HuH-7.5 (cell line): Measurements from ENCODE around the gene FOSL1.
"Not testable (repeated sequence)": the region's sequence is repeated elsewhere in the genome, so short reads cannot be mapped to it uniquely, and the experiment has no call there.

Source experiments
- DNase-seq: peaks from one replicate; pipeline ENCODE4 v3.0.0; 2011; ENCODE audit warnings: low spot score

FOSL1 gene

DNA sequence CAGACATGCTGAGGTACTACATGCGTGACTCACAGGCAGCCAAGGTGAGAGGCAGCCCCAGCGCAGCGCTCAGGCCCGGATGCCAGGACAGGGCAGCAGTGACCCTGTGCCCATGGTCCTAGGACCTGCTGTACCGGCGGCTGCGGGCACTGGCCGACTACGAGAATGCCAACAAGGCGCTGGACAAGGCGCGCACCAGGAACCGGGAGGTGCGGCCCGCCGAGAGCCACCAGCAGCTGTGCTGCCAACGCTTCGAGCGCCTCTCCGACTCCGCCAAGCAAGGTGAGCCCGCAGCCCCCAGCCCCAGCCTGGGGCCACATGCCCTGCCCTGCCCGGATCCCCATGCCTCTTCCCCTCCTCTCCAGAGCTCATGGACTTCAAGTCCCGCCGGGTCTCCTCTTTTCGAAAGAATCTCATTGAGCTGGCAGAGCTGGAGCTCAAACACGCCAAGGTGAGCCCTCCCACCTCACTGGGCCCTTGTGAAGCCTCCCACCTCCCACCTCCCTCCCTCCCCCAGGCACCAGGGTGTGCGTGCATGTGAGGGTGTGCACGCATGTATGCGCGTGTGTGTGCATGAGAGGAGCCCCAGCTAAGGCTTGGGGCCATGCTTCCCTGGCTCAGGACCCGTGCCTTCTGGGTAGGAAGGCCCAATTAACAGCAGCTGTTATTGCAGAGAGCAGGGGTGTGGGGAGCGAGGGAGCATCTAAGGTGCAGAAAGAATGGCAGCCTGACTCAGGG, 47.5 kb downstream of the FOSL1 start:
- DNase-seq, result no peak

DNA sequence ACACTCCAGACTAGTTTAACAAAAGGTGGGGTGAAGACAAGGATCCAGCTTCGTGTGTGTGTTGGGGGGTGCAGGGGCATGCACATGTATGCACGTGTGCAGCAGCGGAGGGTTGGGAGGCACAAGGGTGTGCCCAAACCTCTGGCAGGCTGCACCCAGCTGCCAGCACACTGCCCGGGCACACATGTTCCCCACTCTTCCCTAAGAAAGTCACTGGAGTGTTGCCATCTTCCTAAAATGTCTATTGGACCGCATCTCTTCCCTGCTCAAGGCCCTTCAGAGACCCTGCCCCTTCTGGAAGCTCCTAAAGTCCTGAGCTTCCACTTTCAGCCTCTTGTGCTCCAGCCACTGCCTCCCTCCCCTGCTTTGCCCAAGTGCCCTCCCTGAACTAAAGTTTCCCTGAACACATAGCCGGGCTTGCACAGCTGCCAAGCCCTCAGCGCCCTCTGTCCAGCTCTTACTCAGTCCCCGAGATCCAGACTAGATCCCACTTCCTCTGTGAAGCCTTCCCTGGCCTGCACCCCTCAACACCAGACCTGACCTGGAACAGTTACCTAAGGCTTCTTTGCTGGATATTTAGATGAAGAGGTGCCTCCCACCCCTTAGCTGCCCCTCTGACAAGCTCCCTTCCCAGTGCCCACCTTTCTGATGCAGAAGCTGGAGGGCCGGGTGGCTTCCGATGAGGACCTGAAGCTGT, 48.2 kb downstream of the FOSL1 start:
- no peak for DNase-seq

DNA sequence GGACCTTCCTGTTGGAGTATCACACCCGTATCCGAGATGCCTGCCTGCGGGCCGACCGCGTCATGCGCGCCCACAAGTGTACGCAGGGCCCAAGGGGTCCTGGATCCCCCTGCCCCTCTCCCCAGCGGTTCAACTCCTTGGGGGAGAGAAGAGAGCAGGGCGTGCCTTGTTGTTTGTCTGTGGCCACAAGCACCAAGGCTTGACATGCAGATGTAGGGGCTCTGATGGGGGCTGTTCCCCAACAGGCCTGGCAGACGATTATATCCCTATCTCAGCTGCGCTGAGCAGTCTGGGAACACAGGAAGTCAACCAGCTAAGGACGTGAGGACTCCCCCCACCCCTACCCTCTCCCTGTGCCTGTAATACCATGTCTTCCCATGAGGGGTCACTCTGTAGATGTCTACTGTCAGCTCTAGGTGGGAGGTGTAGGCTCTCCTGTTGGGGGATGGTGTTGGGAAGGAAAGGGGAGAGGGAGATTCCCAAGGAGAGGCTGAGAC, 49.1 kb downstream of the FOSL1 start:
- DNase-seq, result no peak

DNA sequence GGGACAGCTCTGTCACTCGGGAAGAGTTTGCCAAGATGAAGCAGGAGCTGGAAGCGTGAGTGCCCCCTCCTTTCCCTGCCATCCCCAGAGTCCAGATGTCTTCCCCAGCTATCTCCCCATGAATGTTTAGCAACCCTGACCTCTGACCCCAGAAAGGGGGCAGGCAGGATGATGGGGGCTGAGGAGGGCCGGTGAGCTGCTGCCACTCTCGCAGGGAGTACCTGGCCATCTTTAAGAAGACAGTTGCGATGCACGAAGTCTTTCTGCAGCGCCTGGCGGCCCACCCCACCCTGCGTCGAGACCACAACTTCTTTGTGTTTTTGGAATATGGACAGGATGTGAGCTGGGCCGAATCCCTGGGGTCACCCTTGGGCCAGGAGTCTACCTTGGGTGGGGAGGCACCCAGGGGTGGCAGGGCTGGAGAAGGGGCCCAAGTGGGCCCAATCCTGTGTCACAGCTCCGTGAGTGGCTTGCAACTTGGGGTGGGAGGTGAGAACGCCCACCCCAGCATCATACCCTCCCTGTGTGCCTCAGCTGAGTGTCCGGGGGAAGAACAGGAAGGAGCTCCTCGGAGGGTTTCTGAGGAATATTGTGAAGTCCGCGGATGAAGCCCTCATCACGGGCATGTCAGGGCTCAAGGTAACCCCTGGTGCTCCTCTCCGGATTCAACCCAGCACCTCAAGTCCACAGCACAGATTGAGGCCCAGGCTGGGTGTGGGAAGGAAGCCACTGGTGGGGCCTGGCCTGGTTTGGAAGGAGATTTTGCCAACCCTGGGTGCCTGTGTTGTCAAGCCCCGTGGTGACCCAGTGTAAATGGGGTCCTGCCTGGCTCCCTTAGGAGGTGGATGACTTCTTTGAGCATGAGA, 49.7 kb downstream of the FOSL1 start:
- DNase-seq, result no peak

DNA sequence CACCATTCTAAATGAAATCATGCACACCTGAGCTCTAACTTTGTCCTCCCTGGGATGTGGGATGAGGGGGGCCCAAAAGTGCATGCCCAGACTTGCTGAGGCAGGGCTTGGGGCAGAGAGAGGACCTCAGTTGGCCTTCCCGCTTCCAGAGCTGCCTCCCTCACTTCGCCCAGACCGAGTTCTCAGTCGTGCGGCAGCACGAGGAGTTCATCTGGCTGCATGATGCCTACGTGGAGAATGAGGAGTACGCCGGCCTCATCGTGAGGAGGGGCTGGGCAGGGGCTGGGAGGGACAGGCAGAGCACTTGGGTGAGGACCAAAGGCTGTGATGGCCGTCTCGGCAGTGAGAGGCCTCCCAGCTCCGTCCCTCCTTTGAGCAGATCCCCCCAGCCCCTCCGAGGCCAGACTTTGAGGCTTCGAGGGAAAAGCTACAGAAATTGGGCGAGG, 50.4 kb downstream of the FOSL1 start:
- no peak for DNase-seq

DNA sequence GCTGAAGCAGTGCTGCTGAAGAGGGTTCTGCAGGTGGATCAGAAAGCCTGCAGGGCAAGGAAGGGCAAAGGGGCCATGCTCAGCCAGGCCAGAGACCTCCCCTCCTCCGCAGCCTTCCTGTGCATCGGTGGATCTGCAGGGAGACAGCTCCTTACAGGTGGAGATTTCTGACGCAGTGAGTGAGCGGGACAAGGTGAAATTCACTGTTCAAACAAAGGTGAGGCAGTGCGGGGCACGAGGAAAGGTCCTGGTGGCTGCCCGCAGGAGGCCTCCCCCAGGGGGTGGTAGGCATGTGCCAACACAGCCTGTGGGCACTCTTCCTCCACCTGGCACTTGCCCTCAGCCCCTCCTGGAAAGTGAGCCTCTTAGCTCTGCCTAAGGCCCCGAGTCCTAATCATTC, 50.8 kb downstream of the FOSL1 start:
- DNase-seq, result no peak

DNA sequence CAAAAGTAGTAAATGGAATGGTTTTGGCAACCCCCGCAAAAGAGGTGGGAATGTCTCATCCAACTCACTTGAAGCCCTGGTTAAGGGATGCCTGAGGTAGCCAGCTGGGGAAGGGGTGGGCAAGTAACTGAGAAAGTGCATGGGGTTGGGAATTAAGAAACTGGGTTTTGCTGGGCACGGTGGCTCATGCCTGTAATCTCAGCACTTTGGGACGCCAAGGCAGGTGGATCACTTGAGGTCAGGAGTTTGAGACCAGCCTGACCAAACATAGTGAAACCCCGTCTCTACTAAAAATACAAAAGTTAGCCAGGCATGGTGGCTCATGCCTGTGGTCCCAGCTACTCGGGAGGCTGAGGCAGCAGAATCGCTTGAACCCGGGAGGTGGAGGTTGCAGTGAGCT, 51.5 kb downstream of the FOSL1 start:
- not testable (repeated sequence) for DNase-seq

DNA sequence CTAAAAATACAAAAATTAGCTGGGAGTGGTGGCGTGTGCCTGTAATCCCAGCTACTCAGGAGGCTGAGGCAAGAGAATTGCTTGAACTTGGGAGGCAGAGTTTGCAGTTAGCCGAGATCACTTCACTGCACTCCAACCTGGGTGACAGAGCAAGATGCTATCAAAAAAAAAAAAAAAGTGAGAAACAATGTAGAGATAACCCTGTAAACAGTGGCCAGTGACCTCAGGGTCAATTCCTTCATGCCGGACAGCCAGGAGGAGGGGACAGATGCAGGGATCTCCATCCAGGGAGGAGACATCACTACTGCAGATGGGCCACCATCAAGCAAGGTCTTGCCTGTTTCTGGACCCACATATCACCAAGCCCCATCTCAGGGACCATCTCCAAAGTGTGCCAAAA, 52.4 kb downstream of the FOSL1 start:
- no peak for DNase-seq

DNA sequence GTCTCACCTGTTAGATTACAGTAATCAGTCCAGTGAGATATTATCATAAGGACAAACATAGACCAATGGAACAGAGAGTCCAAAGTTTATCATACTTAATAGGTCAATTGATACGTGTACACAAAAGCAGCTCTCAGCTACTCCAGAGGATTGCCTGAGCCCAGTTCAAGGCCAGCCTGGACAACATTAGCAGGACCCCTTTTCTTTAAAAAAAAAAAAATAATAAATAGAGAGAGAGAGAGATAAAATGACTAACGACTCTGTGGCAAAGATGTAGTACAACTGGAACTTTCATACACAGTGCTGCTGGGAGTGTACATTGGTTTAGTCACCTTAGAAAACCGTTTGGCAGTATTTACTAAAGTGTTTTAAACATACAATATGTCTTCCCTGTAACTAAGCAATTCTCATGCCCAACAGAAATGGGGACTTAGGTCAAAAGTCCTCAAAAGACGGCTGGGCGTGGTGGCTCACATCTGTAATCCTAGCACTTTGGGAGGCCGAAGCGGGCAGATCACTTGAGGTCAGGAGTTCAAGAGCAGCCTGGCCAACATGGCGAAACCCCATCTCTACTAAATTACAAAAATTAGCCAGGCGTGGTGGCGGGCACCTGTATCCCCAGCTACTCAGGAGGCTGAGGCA, 55.8 kb downstream of the FOSL1 start:
- DNase-seq, result no peak

DNA sequence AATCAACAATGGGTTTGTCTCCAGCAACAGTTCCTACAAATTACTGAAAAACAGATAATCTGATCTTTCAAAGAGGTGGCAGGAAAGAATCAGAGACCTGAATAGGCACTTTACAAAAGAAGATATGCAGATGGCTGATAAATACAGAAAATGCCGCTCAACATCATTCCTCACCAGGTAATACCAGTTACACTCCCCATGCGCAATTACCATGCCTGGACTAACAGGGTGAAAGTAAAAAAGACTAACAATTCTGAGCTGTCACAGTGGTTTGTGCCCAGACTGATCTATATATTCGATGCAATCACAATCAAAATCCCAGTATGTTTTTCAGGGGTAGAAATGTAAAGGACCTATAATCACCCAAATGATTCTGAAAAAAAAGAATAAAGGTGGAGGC, 56.4 kb downstream of the FOSL1 start:
- no peak for DNase-seq

DNA sequence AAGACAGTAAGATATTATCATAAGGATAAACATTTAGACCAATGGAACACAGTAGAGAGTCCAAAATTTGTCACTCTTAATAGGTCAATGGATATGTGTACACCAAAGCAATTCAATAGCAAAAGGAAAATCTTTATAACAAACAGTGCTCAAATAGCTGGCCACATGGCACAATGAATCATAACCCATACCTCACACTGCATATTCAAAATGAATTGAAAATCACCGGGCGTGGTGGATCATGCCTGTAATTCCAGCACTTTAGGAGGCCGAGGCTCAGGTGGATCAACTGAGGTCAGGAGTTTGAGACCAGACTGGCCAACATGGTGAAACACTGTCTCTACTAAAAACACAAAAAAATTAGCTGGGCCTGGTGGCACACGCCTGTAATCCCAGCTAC, 58.0 kb downstream of the FOSL1 start:
- no peak for DNase-seq
